Urinary bladder (tissue), 4 donors: ENCODE results near the gene NAPSA. TPM values are rescaled to one million over a fixed set of nuclear protein-coding genes. Genes with fewer than 3 reads are reported as not detected.
"Not testable (repeated sequence)": the region's sequence is repeated elsewhere in the genome, so short reads cannot be mapped to it uniquely, and the experiment has no call there.

Experiments used
- DNase-seq: peaks from one replicate; pipeline ENCODE4 v3.0.0-alpha.2; 2015; ENCODE audit errors: extremely low spot score
- H3K27ac ChIP-seq: one replicate; pipeline ENCODE4 v1.5.1; 2013; ENCODE audit warnings: low read depth, mild to moderate bottlenecking, moderate library complexity
- H3K36me3 ChIP-seq: one replicate; pipeline ENCODE4 v1.6.1; 2013; ENCODE audit warnings: mild to moderate bottlenecking, moderate library complexity; ENCODE audit not compliant: insufficient read depth
- H3K4me1 ChIP-seq: one replicate; pipeline ENCODE4 v1.6.1; 2013; ENCODE audit warnings: mild to moderate bottlenecking, moderate library complexity; ENCODE audit not compliant: insufficient read depth
- H3K4me3 ChIP-seq: one replicate; pipeline ENCODE4 v1.5.1; 2013; ENCODE audit warnings: low read depth, low read length
- WGBS: extraction: QIAGEN DNeasy Blood & Tissue Kit; methylation state at CpG from one replicate; pipeline ENCODE4 v1.1.7; 2013; 5-methylcytosine and 5-hydroxymethylcytosine counted together
- polyA plus RNA-seq: library from polyadenylated mRNA; stranded (reverse); fragments of 200-250 nt; gene quantifications from one replicate; pipeline ENCODE4 v1.2.3, GENCODE V29; 2013
- total RNA-seq: library from RNA; depleted of rRNA; stranded (reverse); fragments of >200 nt; gene quantifications from one replicate; pipeline ENCODE4 v1.2.3, GENCODE V29; 2014
- donor health status: healthy with polysubstance abuse.
- donor health status: healthy.

The NAPSA gene
- total and polyA plus RNA-seq, 2 donors, result 0.58 to 0.77 TPM

DNA sequence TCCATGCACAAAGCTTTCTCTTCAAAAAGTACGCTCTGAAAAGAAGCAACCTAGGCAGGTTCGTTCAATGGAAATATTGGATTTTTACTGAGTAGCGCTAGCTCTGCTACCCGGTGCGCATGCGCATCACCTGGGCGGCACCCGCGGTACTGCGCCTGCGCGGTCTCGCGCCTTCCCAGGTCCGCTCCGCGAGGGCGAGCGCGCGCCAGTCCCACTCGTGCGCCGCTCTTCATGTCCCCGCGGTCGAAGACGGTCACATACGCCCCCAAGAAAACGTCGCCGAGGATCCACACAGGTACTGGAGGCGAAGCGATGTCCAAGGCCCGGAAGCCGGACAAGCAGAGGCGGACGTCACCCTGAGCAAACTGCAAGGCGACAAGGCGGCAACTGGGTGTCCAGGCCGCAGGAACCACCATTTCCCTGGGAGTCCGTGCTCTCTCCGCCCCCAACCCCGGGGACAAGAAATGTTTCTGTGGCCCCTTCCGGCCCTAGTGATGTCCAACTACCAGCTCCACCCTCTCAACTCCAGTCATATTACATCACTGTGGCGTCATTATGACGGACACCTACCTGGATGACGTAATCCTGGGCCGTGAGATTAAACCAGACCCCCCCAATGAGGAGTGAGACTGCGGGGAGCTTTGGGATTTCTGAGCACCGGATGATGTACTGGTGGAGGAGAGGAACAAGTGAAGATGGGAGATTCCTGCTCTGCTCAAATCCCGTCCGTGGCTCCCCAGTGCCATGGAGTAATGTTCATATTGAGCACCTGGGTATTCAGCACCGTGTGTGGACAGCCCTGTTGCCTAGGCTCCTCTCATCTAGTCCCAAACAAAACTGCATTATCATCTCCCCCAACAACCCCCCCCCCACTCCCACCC, 31.5 kb downstream of the NAPSA start:
- no peaks in the 10 kb centered on the region for H3K4me1 ChIP-seq
- H3K27ac ChIP-seq, result peak overlapping the region; percentile 26
- WGBS, result 11% methylated on average over 54 of the region's 54 CpGs
- H3K4me3 ChIP-seq, result no peak overlapping the region
- no peak for DNase-seq
- no peaks in the 10 kb centered on the region for H3K36me3 ChIP-seq

DNA sequence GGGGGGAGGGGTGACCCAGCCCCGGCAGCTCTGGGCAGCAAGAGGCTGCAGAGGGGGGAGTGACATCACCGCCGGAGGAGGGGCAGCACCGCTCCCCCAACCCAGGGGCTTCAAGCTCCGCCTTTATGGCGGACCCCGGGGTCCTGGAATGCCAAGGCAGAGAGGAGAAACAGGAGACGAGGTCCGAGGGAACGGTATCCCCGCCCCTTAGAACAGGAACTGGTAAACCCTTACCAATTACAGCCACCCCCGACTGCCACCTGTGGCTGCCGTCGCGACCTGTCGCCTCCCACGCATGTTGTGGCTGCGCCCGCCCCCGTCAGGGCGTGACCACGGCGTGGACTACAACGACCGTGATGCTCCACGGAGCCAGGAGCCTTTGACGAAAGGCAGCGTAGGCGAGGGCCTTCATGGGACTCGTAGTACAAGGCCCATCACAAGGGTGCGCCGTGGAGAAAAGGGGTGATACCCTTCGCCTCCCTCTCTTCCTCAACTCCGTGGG, 32.2 kb downstream of the NAPSA start:
- H3K4me1 ChIP-seq, result no peaks in the 10 kb centered on the region

DNA sequence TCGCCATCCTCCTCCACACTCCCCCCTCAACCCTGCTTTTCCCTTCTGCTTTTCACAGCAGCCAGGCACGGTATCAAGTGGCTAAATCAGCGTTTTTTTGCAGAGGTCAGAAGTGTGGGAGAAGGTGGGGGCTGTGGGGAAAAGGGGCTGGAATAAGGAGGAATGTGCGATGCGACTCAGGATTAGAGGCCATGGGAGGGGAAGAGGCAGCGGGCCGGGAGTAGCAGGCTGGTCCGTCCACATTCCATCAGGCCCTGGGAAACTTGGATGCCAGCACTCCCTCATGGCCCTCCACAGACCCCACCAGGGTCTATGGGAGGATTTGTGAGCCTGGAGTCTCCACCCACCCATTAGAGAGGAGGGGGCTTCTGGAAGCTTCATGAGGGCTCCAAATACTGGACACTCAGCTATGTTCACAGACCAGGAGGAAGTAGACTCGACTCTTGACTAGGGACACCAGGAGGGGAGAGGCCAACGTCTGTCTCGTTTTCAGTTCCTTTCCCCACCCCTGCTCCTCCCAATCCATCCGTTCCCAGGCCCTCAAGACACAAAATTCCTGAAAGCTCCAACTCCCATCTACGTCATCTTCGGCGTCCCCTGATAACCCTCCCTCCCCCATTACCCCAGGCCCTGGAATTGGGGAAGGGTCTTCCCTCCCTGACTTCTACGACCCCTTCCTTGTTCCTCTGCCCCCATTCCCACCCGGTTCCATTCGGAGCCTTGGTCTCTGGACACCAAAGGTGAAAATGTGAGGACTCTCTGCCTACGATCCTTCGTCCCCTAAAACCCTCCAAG, 33.0 kb downstream of the NAPSA start:
- 6% methylated on average over 20 of the region's 20 CpGs for WGBS
- H3K4me3 ChIP-seq, result no peak overlapping the region
- no peak overlapping the region for H3K27ac ChIP-seq

More for the DNA sequence above, 32.2 kb downstream of the NAPSA start:
- DNase-seq, result peak; percentile 89
- WGBS, result under 1% methylated on average over 34 of the region's 34 CpGs
- Histone ChIP-seq H3K27ac (no peak overlapping the region), H3K36me3 (no peaks in the 10 kb centered on the region), H3K4me3 (no peak overlapping the region)

DNA sequence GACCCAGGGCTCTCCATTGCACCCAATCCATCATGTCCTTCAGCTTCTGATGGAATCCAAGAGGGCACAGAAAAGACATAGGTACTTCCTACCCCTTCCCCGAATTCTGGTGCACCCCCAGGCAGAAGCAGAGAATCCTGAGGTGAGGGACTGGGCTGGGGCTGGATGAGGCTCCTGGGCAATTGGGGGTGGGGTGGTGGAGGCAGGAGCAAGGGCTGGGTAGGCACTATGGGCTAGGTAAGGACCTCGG, 33.5 kb downstream of the NAPSA start:
- no peaks in the 10 kb centered on the region for H3K36me3 ChIP-seq
- H3K4me3 ChIP-seq, result no peak overlapping the region
- H3K4me1 ChIP-seq, result no peaks in the 10 kb centered on the region
- 9% methylated on average over 2 of the region's 2 CpGs for WGBS
- no peak for DNase-seq
- H3K27ac ChIP-seq, result no peak overlapping the region

More for the DNA sequence above, 33.0 kb downstream of the NAPSA start:
- H3K36me3 ChIP-seq, result no peaks in the 10 kb centered on the region
- no peak for DNase-seq
- H3K4me1 ChIP-seq, result no peaks in the 10 kb centered on the region

DNA sequence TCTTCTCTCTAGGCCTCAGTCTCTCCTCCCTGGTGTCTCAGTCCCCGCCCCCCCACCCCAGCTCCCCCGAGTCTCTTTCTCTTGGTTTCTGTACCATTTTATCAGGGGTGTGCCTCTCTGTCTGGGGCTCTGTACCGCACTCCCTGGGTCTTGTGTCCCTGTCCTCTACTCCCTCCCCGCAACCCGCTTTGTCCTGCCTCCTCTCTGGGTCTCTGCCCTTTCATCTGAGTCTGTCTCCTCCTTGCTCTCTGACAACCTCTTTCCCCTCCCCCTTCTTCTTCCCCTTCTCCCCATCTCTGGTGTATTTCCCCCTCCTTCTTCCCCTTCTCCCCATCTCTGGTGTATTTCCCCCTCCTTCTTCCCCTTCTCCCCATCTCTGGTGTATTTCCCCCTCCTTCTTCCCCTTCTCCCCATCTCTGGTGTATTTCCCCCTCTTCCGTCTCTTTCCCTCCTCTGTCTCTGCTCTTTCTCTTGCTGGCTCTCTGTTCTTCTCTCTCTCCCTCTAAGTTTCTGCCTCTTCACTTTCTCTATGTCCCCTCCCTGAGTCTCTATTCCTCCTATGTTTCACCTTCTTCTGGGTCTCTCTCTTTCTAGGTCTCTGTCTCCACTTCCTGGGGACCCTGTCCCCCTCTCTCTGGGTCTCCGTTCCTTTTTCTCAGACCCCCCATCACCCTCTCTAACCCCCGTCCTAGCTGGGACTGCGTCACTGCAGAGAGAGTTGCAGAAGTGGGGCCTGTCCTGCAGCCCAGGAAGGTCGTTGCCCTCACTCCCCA, 34.0 kb downstream of the NAPSA start:
- H3K36me3 ChIP-seq, result no peaks in the 10 kb centered on the region
- 12% methylated on average over 10 of the region's 10 CpGs for WGBS
- DNase-seq, result no peak
- no peak overlapping the region for H3K4me3 ChIP-seq
- H3K27ac ChIP-seq, result no peak overlapping the region
- no peaks in the 10 kb centered on the region for H3K4me1 ChIP-seq

DNA sequence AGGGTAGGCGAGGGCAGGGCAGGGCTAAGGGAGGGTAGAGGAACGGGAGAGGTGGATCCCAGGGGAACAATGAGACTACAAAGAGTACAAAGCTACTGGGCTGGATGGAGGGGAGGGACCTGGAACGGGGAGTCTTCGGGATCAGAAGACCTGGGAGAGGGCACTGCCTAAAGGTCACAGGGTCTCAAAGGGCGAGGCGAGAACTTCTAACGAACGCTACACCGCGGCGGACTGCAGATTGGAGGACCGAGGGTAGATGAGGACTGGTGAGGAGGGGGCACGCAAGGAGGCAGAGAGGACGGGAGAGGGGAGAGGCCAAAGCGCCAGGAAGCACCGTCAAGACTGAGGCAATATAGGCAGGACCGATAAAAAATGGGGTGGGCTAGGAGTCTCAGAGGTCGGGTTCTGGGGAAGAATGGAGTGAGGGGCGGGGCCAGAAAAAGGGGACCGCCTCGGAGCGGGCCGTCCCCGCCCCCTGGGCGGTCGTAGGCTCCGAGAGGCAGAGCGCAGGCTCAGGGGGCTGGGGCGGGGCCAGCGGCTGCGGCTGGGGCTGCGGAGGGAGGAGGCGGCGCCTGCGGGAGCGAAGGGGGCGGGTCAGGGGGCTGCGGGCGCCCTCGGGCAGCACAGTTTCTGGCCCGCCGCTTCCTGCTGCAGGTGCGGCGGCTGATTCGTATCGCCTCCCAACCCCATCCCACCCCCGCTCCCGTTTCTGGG, 34.9 kb downstream of the NAPSA start:
- H3K4me1 ChIP-seq, result no peaks in the 10 kb centered on the region
- peak; percentile 54 for DNase-seq
- WGBS, result 2% methylated on average over 48 of the region's 48 CpGs
- no peaks in the 10 kb centered on the region for H3K36me3 ChIP-seq
- H3K4me3 ChIP-seq, result peak overlapping the region; percentile 14
- no peak overlapping the region for H3K27ac ChIP-seq

DNA sequence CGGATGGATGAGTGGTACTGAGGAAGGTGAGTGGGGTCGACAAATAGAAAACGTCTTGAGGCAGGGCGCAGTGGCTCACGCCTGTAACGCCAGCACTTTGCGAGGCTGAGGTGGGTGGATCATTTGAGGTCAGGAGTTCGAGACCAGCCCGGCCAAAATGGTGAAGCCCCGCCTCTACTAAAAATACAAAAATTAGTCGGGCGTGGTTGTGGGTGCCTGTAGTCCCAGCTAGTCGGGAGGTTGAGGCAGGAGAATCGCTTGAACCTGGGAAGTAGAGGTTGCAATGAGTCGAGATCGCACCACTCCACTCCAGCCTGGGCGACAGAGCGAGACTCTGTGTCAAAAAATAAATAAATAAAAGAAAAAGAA, 35.5 kb downstream of the NAPSA start:
- not testable (repeated sequence) for H3K27ac ChIP-seq, DNase-seq, H3K36me3 ChIP-seq, H3K4me1 ChIP-seq, H3K4me3 ChIP-seq
- WGBS, result 12% methylated on average over 18 of the region's 18 CpGs

DNA sequence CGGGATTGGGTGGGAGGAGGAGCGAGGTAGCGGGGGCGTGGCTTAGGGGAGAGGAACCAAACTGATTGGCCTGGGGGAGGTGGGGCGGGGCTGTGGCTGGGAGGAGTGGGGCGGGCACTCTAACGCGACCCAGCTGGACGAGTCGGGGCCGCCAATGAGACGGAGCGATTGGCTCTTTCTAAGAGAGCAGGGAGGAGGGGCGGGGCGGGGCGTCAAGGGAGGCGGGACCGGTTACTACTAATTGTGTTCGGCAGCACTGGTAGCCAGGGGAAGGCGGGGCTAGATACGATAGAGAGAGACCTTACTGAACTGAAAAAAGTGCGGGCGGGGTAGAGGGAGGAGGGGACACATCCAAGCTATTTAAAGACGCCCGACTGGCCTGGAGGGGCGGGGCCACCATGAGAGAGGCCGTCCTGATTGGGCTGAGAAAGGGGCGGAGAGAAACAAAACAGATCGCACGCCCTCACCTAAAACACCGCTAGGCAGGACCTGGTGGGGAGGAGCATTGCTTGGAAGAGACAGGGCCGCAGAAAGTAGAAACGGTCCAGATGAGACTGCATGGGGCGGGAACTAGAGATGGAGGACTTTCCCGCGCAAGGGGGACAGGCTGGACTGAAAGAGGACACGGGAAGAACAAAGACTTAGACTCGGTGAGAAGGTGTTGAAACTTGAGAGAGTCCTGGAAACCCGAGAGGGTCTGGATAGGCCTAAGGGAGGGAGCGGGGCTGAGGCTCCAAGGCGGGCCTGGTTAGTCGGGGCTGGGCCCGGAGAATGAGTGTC, 36.1 kb downstream of the NAPSA start, which contains the start of gene KCNC3:
TSS of gene KCNC3 (minus strand) at position 232 of the 780 bp plus-strand sequence. CDS start 295 bp downstream, outside the sequence.
- H3K27ac ChIP-seq, result no peak within 1 kb of the TSS
- H3K4me3 ChIP-seq, result peak within 1 kb of the TSS; percentile 33
- H3K36me3 ChIP-seq, result no peaks in the 10 kb centered on the region
- 2% methylated on average over 43 of the region's 43 CpGs for WGBS
- DNase-seq, result peak; percentile 97
- H3K4me1 ChIP-seq, result no peaks in the 10 kb centered on the region

DNA sequence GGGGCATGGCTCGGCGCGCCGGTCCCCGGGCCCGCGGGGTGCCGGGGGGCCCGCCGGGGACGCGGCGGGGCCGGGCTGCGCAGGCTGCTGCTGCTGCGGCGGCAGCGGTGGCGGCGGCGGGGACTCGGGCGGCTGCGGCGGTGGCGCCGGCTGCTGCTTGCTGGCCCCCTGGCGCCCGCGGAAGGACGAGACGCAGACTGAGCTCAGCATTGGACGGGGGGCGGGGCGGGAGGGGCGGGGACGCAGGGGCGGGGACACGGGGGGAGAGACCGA, 36.6 kb downstream of the NAPSA start:
- H3K27ac ChIP-seq, result no peak overlapping the region
- 2% methylated on average over 40 of the region's 40 CpGs for WGBS

DNA sequence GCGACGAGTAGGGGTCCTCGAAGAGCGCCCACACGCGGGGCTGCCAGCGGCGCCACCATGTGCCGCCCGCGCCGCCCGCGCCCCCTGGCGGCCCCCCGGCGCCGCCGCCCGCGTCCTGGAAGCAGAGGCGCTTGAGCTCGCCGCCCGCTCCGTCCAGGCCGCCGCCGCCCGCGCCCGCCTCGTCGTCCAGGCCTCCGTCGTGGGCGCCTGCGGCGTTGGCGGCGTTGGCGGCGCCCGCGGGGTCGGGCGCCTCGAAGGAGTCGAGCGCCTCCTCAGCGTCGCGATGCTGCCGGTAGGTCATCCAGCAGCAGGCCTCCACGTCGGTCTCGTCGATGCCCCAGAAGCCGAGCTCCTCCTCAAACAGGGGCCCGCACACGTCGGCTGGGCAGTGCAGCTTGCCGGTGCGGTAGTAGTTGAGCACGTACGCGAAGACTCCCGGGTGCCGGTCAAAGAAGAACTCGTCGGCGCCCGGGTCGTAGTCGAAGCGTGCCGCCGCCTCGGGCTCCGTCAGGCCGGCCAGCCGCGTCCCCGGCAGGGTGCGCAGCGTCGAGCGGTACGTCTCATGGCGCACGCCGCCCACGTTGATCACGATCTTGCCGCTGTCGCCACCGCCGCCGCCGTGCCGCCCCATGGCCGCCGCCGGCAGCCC, 37.1 kb downstream of the NAPSA start:
- H3K4me3 ChIP-seq, result peak overlapping the region; percentile 33
- H3K4me1 ChIP-seq, result no peaks in the 10 kb centered on the region
- DNase-seq, result no peak
- H3K27ac ChIP-seq, result no peak overlapping the region
- H3K36me3 ChIP-seq, result no peaks in the 10 kb centered on the region
- WGBS, result 1% methylated on average over 103 of the region's 104 CpGs

More for the DNA sequence above, 36.6 kb downstream of the NAPSA start:
- Histone ChIP-seq H3K4me1 (no peaks in the 10 kb centered on the region), H3K4me3 (peak overlapping the region; percentile 33), H3K36me3 (no peaks in the 10 kb centered on the region)
- DNase-seq, result no peak

DNA sequence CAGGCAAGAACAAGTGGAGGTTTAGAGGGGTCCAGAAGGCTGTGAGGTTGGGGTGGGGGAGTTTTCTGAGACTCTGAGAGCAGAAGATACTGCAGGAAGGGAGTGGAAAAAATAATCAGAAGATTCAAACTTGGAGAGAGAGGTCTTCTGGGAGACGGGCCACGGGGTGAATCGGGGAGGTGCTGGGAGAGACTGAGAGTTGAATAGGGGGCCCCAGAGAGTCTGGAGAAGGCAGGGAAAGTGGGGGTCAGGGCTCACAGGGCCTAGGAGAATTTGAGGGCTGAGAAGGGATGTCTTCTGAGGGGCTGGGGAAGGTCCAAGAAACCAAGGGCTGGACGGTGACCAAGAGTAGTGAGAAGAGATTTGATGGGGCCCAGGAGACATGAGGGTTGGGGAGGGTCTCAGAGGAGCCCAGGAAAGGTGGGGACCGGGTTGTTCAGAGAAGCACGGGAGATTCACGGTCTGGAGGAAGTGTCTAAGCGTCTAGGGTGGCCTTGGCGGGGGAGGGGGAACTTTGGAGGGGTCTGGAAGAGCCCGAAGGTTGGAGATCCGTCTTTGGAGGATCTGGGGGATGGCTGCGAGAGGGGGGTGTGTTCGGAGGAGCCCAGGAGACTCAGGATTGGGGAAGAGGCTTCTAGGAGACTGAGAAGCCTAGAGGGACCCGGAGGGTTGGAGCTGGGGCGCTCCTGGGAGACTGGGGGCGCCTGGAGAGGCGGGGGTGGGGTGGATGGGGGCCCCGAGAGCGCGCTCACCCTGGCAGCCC, 37.8 kb downstream of the NAPSA start:
- Histone ChIP-seq H3K36me3 (no peaks in the 10 kb centered on the region), H3K4me3 (no peak overlapping the region), H3K27ac (no peak overlapping the region), H3K4me1 (no peaks in the 10 kb centered on the region)
- DNase-seq, result no peak
- WGBS, result 20% methylated on average over 20 of the region's 20 CpGs

DNA sequence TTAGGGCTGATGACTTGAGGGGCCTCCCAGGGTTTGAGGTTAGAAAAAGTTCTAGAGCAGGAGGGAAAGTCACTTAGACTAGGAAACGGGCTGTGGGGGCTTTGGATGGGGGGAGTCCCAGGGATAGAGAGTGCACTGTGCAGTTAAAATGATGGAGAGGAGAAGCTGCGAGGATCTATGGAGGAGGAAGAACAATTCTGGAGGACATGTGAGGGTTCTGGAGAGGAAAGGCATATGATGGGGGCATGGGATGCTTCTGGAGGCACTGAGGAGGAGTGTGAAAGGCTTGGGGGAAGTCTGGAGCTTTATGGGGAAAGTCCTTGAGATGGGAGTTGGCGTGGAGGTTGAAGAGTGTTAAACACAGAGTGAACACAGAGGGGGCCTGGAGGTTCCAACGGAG, 38.4 kb downstream of the NAPSA start:
- no peak overlapping the region for H3K27ac ChIP-seq
- H3K4me1 ChIP-seq, result no peaks in the 10 kb centered on the region
- 37% methylated on average over 4 of the region's 4 CpGs for WGBS
- DNase-seq, result no peak
- no peak overlapping the region for H3K4me3 ChIP-seq
- H3K36me3 ChIP-seq, result no peaks in the 10 kb centered on the region
